Medulla oblongata (tissue), 1 donor: ENCODE results near the gene RUVBL2.
"Not testable (repeated sequence)": the region's sequence is repeated elsewhere in the genome, so short reads cannot be mapped to it uniquely, and the experiment has no call there.

Experiments
- DNase-seq: peaks from one replicate; pipeline ENCODE4 v3.0.0-alpha.2; 2015; ENCODE audit errors: extremely low spot score

RUVBL2 gene

DNA sequence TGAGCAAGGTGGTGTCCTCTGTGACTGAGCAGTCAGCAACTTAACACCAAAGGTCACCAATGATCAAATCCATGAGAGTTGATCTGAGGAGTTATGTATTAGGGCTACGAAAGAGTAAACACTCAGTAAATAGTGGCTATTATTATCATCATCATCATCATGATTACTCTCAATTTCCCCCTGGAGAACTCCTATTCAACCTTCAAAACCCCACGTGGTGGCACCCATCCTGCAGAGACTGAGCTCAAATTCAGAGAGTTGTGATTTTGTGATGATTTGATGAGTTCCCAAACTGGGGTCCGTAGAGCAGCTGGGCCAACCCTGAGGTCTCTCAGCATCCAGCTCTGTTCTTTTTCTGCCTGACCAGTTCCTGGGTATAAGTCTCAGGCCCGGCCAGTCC lies 56.1 kb downstream of the RUVBL2 start:
- DNase-seq = not testable (repeated sequence)

DNA sequence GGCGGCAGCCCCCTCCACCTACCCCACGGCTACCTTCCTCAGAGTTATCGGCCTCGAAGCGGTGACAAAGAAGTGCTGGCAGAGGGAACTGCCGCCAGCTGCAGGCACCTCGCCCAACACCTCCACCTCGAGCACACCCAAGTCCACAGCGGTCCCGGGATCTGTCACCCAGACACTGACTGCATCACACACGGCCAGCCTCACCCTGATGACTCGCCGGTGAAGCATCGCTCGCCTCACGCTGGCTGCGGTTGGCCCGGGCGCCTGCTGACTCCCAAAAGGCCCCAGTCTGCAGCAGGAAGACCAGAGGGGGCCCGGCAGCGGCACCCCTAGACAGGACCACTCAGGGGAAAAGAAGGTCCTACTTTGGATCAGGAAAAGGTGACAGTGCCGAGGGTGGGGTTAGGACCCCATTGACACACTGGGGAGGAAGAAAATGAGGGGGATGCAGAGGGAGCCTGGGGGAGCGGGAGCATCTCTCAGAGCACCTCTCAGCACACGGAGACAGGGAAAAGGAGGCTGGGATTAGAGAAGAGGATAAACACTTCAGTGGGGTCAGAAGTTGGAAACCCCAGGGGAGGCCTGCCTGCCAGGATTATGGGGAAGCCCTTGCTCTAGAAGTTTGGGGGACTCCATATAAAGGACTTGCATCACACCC lies 56.8 kb downstream of the RUVBL2 start:
- not testable (repeated sequence) for DNase-seq

GRCh38 chr19:49056101-49056901 lies 62.6 kb downstream of the RUVBL2 start:
- peak; percentile 32 for DNase-seq

- DNase-seq = not testable (repeated sequence)
Measured at GRCh38 chr19:49056902-49057596, 63.4 kb downstream of the RUVBL2 start.

DNA sequence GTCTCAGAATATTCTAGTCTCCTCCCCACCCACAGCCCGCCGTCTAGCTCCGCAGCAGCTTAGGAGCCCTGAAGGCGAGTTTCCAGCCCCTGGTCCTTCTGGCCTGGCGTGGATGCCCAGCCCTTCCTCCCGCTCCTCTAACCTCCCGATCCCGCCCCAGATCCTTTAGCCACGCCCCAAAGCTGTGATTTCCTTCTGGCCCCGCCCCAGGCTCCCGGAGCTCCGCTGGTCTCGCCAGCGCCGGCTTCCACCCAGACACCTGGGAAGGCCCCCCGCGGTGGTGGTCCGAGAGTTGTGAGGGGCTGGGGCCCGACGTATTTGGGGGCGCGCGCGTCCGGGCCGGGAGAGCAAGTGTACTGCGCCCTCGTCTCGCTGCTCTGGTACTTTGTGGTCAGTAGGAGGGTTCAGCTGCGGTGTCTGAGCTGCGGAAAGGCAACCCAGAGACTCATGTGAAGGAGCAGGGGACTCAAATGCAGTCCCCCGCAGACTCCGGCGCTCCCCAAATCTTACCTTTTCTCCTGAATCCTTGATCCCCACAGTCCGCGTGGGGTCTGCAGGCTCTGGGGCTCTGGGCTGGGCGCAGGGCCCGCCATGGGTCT lies 64.0 kb downstream of the RUVBL2 start, which contains the start of gene CGB7:
Gene CGB7, minus strand, starts transcription at position 114 of the 599 bp plus-strand sequence. CDS start 2,374 bp downstream, outside the sequence.
- peak; percentile 15 for DNase-seq

- no peak for DNase-seq
Measured at GRCh38 chr19:49058562-49058961, 64.9 kb downstream of the RUVBL2 start.

DNA sequence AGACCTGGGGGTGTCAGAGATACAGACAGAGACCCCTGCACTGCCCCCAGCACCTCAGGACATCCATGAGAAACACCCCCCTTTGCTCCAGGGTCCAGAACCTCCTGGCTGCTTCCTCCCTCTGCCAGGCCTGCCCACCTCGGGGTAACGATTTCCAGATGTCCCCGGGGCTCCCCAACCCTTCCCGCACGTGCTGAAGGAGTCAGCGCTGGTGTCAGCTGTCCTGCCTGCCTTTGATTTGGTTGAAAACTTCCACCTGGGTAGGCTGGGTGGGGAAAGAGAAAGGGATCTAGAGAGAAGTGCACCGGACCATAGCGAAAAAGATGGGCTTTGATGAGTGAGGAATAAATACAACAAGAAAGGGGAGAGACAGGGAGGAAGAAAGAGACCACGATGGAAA lies 65.4 kb downstream of the RUVBL2 start:
- no peak for DNase-seq

DNA sequence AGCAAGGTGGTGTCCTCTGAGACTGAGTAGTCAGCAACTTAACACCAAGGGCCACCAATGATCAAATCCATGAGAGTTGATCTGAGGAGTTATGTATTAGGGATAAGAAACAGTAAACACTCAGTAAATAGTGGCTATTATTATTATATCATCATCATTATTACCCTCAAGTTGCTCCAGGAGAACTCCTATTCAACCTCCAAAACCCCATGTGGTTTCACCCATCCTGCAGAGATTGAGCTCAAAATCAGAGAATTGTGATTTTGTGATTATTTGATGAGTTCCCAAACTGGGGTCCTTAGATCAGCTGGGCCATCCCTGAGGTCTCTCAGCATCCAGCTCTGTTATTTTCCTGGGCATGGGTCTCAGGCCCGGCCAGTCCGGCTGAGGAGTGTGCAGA lies 67.3 kb downstream of the RUVBL2 start:
- no peak for DNase-seq

GRCh38 chr19:49061445-49061844 lies 67.8 kb downstream of the RUVBL2 start:
- no peak for DNase-seq

DNA sequence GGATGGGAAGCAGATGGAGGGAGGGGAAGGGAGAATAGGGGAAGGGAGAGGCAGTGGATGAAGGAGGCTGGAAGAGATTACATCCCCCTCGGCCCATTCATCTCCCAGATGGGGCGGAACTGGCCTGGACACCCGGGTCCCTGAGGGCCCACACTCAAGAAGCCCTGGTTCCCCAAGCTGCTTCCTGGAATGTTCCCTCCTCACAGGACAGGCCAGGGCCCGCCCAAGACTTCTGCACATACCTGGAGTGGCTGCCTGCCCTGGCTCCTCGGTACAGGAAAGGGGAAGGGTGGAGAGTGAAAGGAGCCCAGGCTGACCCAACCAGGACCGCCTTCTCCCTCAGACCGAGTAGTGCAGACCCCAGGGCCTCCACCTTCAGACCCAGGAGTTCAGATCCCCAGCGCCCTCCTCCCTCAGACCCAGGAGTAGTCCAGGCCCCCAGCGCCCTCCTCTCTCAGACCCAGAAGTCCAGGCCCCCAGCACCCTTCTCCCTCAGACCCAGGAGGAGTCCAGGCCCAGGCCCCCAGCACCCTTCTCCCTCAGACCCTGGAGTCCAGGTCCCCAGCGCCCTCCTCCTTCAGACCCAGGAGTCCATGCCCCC lies 70.4 kb downstream of the RUVBL2 start:
- DNase-seq = no peak

DNA sequence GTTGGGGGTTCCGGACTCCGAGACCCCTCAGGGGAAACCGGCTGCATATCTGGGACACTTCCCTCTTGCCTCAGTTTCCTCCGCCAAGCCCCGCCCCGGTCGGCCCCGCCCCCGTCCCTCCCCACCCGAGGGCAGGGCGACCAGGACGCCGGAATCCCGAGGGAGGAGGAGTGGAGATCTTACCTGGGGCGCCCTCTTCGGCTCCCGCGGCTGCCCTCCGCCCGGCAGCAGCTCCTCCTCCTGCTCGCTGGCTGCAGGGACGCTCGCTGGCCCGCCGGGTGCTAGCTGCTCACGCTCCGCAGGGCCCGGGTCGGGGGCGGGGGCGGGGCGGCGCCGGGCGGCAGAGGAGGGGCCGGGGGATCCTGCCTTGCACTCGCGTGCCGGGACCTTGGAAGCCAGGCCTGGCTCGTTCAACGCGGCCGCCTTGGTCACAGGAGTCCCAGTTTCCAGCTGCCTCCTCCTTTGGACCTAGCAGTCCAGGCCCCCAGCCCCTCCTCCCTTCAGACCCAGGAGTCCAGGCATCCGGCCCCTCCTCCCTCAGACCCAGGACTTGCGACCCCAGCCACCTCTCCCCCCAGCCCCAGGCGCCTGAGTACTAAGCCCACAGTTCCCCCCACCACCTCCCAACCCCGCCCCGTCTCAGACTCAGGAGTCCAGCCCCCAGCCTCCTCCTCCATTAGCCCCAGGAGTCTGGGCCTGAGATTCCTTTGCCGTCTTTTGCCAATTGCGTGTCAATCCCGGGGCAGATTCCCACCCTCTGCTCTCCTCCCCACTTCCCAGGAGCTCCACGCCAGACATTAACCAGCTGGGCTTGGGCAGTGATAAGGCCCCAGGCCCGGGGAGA lies 71.3 kb downstream of the RUVBL2 start, which contains the start of gene NTF4:
Gene NTF4, minus strand, starts transcription at position 51 of the 844 bp plus-strand sequence. CDS start 2,821 bp downstream, outside the sequence.
- DNase-seq = no peak
